Activated CD4-positive, alpha-beta T cell treated with anti-CD3 and anti-CD28 coated beads for 48 hours (primary cell): ENCODE results near the gene LRRC8B.
"Not testable (repeated sequence)": the region's sequence is repeated elsewhere in the genome, so short reads cannot be mapped to it uniquely, and the experiment has no call there.

ENCODE experiments used
- DNase-seq: peaks from one replicate; pipeline ENCODE4 v3.0.0-alpha.2; 2020

Gene LRRC8B

GRCh38 chr1:89524369-89525168, at the start of gene LRRC8B:
Gene LRRC8B (plus strand): TSS chr1:89524829. CDS start chr1:89582651, 57,822 bp downstream.
- DNase-seq, result peak; percentile 93

GRCh38 chr1:89475269-89475668, 49.4 kb upstream of the LRRC8B start:
- DNase-seq, result no peak

DNA sequence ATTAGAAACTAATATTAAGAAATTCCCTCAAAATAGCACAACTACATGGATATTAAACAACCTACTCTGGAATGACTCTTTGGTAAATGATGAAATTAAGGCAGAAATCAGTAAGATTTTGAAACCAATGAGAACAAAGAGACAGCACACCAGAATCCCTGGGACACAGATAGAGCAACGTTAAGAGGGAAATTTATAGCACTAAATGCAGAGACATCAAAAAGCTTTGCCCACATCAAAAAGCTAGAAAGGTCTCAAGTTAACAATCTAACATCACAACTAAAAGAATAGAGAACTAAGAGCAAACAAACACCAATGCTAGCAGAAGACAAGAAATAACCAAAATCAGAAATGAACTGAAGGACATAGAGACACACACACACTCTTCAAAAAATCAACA, 48.6 kb upstream of the LRRC8B start:
- no peak for DNase-seq

- DNase-seq, result peak; percentile 89
Observed at GRCh38 chr1:89483010-89483756, 41.4 kb upstream of the LRRC8B start.

DNA sequence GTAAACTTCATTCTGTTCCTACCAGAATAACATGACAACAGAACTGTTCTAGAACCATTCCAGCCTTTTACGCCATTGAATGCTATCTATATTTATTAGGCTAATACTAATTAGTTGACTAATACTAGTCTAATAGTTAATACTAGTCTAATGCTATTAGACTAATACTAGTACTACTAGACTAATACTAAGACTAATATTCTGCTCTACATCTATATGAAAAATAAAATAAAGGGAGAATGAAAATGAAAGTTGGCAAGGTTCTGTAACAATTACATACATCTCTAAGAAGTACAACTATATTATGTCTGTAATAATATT, 40.9 kb upstream of the LRRC8B start:
- no peak for DNase-seq

GRCh38 chr1:89484092-89485038, 40.3 kb upstream of the LRRC8B start:
- DNase-seq, result no peak

- peak; percentile 38 for DNase-seq
Observed at GRCh38 chr1:89487972-89488371, 36.7 kb upstream of the LRRC8B start.

DNA sequence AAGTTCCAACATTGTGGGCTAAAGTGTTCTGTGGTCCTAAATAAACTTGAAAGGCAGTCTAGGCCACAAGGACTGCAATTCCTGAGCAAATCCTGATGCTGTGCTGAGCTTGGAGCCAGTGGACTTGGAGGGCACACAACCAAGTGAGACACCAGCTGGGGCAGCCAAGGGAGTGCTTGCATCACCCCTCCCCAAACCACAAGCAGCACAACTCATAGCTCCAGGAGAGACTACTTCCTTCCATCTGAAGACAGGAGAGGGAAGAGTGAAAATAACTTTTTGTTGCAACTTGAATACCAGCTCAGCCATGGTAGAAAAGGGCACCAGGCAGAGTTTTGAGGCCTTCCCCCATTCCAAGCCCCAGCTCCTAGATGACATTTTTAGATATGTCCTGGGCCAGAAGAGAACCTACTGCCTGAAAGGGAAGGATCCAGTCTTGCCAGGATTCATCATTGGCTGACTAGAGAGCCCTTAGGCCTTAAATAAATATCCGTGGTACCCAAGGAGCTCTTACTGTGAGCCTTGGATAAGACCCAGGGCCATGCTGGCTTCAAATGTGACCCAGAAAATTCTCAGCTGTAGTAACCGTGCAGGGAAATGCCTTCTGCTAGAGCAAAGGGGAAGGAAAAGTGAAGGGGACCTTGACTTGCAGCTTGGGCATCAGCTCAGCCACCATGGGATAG, 35.4 kb upstream of the LRRC8B start:
- no peak for DNase-seq

DNA sequence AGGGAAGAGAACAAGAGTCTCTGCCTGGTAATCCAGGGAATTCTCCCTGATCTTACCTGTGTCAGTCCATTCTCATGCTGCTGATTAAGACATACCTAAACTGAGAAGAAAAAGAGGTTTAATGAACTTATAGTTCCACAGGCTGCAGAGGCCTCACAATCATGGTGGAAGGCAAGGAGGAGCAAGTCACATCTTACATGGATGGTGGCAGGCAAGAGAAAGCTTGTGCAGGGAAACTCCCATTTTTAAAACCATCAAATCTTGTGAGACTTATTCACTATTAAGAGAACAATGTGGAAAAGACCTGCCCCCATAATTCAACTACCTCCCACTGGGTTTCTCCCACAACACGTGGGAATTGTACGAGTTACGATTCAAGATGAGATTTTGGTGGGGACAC, 34.2 kb upstream of the LRRC8B start:
- DNase-seq, result no peak

GRCh38 chr1:89499320-89499719, 25.3 kb upstream of the LRRC8B start:
- DNase-seq, result no peak

- DNase-seq, result no peak
Observed at GRCh38 chr1:89502042-89502441, 22.6 kb upstream of the LRRC8B start.

DNA sequence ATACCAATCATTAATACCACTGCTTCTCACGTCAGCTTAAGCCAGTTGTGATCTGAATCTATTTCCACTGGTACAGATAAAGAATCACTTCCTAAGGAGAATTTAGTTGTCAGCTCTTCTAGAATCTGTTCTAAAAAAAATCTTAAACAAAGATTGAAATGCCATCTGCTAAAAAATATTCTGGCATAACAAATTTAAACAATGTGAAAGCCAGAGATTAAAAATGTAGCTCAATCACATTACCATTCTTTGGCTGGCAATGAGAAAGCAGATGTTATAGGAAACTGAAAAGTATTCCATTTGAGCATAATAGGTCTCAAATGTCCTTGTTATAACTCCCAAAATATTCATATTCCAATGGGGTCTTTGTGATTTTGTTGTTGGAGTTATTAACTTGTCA, 21.7 kb upstream of the LRRC8B start:
- DNase-seq, result no peak

DNA sequence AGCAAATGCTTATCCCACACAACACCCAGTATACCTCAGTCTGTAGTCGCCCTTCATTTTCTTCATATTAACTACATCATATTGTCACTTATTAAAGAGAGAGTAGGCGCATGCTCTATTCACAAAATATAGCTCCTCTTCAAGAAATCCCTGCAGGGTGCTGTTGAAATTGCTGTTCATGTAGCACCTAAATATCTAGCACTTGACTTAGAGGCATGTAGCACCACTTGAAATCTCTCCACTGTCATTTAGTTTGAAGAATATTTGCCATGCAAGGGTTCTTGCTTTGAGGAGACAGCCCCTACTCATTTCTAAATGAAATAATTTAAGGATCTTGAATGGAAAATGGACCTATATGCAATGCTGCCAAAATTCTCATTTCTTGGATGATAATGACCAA, 20.9 kb upstream of the LRRC8B start:
- no peak for DNase-seq

- DNase-seq, result not testable (repeated sequence)
Observed at GRCh38 chr1:89510061-89510460, 14.6 kb upstream of the LRRC8B start.

DNA sequence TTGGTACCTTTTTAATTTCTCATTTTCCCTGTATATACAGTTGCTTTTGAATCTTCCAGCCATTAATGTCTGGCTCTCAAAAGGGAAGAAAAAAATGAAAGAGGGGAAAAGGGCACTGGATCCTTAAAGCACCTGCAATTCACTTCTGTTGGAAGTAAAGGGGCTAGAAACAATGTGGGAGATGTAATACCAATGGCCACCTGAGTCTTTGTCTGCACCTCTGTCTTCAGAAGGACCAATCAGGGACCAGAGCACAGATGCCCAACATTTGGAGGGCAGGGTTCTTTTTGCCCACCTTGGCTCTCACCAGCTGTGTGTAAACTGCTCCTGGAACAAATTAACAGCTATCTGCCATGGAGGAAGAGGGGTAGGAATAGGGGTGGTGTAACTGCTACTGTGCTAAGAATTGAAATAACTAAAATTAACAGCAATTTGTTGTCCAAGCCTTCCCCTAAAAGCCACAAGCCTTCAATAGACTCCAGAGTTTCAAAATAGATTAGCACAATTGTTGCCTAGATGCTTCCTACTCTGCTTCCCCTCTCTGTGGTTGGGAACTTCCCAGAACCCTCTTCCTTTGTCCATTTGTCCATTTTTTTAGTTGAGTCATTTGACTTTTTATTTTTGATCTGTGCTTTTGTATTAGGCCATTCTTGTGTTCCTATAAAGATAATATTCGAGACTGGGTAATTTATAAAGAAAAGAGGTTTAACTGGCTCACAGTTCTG, 11.5 kb upstream of the LRRC8B start:
- no peak for DNase-seq

DNA sequence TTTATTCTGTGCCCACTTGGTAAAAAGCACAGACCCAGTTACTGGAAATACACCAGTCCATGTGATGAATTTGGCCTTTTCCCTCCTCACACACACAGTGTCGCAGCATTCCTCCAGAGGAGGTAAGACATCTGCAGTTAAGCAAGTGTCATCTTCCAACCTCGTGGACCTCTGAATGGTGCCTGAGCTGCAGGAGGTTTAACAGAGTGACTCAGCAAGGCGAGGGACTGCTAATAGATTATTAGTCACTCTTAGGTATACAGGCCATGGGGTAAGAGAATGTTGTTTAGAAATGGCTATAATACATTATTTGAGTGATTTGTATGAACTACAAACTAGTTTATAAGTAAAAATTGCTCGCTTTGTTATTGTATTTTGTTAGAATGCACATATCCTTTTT, 8.6 kb upstream of the LRRC8B start:
- no peak for DNase-seq

DNA sequence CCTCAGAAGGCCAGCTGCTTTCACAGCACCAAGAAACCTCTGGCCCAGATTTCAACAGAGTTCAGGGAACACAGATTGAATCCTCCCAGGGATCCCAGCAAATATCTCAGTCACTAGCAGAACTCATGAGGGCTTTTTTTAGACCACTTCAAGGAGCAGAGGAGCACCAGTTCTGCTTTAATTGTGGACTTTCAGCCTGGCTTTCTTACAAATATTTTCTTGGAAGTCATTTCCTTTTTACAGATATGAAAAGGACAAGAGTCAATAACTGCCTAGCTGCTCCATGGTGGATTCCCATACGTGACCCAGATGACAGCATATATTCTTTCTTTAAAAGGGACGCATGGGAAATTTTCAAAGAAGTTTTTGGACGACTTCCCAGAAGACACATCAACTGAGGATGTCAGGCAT, 6.4 kb upstream of the LRRC8B start:
- no peak for DNase-seq

DNA sequence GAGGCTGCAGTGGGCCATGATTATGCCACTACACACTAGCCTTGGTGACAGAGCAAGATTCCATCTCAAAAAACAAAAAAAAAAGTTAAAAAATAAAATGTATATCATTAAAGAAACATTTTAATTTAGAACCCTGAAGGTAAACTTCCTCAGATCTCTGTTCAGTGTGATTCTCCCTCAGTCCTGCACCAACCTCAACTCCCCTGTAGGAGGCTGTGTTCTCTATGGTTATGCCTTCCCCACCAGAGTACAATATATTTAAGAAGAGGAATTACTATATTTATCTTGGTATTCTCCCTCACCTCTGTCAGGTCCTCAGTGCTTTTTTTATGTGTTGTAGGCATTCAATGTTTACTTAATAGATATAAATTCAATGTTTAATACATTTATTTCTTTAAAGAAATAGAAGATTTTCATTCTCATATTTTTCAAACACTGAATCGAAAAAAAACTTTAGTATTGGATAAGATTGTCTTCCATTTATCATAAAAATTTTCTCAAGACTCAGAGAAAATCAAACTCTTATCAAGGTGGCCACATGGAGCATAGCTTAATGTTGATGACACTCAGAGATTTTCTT, 4.8 kb upstream of the LRRC8B start:
- DNase-seq, result peak; percentile 48

DNA sequence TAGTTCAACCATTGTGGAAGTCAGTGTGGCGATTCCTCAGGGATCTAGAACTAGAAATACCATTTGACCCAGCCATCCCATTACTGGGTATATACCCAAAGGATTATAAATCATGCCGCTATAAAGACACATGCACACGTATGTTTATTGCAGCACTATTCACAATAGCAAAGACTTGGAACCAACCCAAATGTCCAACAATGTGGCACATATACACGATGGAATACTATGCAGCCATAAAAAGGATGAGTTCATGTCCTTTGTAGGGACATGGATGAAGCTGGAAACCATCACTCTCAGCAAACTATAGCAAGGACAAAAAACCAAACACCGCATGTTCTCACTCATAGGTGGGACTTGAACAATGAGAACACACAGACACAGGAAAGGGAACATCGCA, 2.7 kb upstream of the LRRC8B start:
- DNase-seq, result not testable (repeated sequence)

- DNase-seq, result peak; percentile 83
Observed at GRCh38 chr1:89523572-89524368, 859 bp upstream of the LRRC8B start.
